Tracheal epithelial cell (primary cell): ENCODE measurements around the gene OR2M7. TPM values are rescaled to one million over a fixed set of nuclear protein-coding genes. Genes with fewer than 3 reads are reported as not detected.

Experiments
- total RNA-seq: library from RNA; depleted of rRNA; stranded (reverse); fragments of >200 nt; gene quantifications from 2 replicates; pipeline ENCODE4 v1.2.1, GENCODE V29; 2014

Gene OR2M7
- not detected in 2 replicates for total RNA-seq

GRCh38 chr1:248324468-248324867, at the start of gene OR2M7:
TSS of gene OR2M7 (minus strand) at chr1:248324568. CDS start at chr1:248324568, 0 bp downstream.

GRCh38 chr1:248361121-248361715, 36.9 kb upstream of the OR2M7 start, which contains the start of gene OR2T4:
TSS of gene OR2T4 (plus strand) at chr1:248361665. CDS start at chr1:248361665, 0 bp downstream.

GRCh38 chr1:248348475-248348874, 24.1 kb upstream of the OR2M7 start, which contains the start of gene OR14C36:
TSS of gene OR14C36 (plus strand) at chr1:248348775. CDS start at chr1:248348775, 0 bp downstream.

GRCh38 chr1:248303324-248303723, 21.0 kb downstream of the OR2M7 start, which contains the start of gene OR2T12:
TSS of gene OR2T12 (minus strand) at chr1:248303424. CDS start at chr1:248295578, 7,846 bp downstream.

GRCh38 chr1:248277876-248278275, 46.5 kb downstream of the OR2M7 start, which contains the start of gene OR2T33:
TSS of gene OR2T33 (minus strand) at chr1:248277976. CDS start at chr1:248273814, 4,162 bp downstream.

Other genes starting within 250 kb of the OR2M7 start
- not detected in 2 replicates for gene OR2L13, start 229.4 kb downstream of the OR2M7 start, total RNA-seq
- gene OR2M5, start 179.4 kb downstream of the OR2M7 start, total RNA-seq = not detected in 2 replicates
- gene OR2M2, start 149.7 kb downstream of the OR2M7 start, total RNA-seq = not detected in 2 replicates
- gene OR2M3, start 127.3 kb downstream of the OR2M7 start, total RNA-seq = not detected in 2 replicates
- gene OR2M4, start 93.2 kb downstream of the OR2M7 start, total RNA-seq = not detected in 2 replicates
- not detected in 2 replicates for gene OR2T33, start 46.6 kb downstream of the OR2M7 start, total RNA-seq
- gene OR2T12, start 21.1 kb downstream of the OR2M7 start, total RNA-seq = not detected in 2 replicates
- gene OR14C36, start 24.2 kb upstream of the OR2M7 start, total RNA-seq = not detected in 2 replicates
- gene OR2T4, start 37.1 kb upstream of the OR2M7 start, total RNA-seq = not detected in 2 replicates
- gene OR2T6, start 51.2 kb upstream of the OR2M7 start, total RNA-seq = not detected in 2 replicates
- gene OR2T1, start 78.5 kb upstream of the OR2M7 start, total RNA-seq = not detected in 2 replicates
- gene OR2T2, start 121.1 kb upstream of the OR2M7 start, total RNA-seq = not detected in 2 replicates
- 0.24 TPM in 1 of 2 replicates, not detected in the other for gene OR2T3, start 148.8 kb upstream of the OR2M7 start, total RNA-seq
- not detected in 2 replicates for gene OR2T5, start 164.0 kb upstream of the OR2M7 start, total RNA-seq
- not detected in 2 replicates for gene OR2G6, start 183.5 kb upstream of the OR2M7 start, total RNA-seq
- gene OR2T29, start 238.2 kb upstream of the OR2M7 start, total RNA-seq = not detected in 2 replicates